GM19025 (cell line): Measurements from ENCODE around the gene STIM2.
"Not testable (repeated sequence)": the region's sequence is repeated elsewhere in the genome, so short reads cannot be mapped to it uniquely, and the experiment has no call there.

ENCODE experiments used
- ATAC-seq: cut with Tn5 transposase; IDR thresholded peaks from one replicate; pipeline ENCODE4 v1.9.1; 2021; ENCODE audit warnings: mild to moderate bottlenecking, low read depth, moderate library complexity; ENCODE audit not compliant: unreplicated experiment

The STIM2 gene

GRCh38 chr4:26860157-26860921, at the start of gene STIM2:
TSS of gene STIM2 (plus strand) at chr4:26860841.
- ATAC-seq, result peak; percentile 57

- ATAC-seq, result not testable (repeated sequence)
These were observed 49.1 kb upstream of the STIM2 start for GRCh38 chr4:26811571-26811970.

DNA sequence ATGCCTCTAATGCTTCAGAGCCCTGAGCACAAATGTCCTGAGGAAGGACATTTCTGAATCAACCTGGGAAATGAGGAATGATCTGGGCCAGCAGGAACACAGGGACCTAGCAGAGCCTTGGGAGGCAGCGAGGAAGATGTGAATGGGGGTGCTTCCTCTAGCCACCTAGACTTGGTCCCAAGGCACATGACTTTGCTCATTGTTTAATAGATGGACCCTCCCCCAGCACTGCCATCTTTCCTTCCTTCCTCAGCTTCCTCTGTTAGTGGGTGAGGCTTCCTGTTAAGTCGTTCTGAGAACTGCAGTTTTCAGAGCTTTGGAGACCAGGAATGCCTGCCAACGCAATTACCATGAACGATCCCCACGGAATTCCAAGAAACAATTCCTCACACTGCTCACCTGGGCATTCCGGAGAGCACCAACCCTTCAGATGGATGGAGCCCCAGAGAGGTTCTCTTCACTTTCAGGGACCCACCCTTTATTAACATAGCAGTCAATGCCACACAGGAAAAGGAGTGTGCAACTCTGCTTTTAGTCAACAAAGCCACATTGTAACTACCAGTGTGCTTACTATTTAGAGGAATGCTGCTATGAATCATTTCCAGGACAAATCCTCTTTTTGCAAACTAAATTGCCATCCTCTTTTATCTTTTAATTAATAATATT, 48.5 kb upstream of the STIM2 start:
- ATAC-seq, result no peak

- ATAC-seq, result no peak
These were observed 46.9 kb upstream of the STIM2 start for GRCh38 chr4:26813698-26814097.

GRCh38 chr4:26815199-26815598, 45.4 kb upstream of the STIM2 start:
- ATAC-seq, result no peak

DNA sequence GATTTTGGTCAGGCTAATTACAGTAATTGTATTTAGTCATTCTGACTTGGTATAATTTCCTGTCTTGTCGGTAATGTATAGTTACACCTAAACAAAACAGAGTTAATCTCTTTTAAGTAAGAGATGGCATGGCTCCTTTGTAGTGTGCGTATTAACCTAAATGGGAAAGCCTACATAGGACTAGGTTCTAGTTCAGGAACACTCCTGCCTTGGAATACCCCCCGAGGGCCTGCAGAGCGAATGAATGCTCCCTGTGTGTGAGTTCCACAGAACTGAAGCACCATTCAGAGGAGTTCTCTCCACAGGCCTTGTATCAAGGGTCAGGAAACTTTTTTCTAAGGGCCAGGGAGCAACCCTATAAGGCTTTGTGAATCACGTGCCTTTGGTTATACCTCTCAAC, 44.9 kb upstream of the STIM2 start:
- no peak for ATAC-seq

- no peak for ATAC-seq
These were observed 41.6 kb upstream of the STIM2 start for GRCh38 chr4:26819026-26819425.

DNA sequence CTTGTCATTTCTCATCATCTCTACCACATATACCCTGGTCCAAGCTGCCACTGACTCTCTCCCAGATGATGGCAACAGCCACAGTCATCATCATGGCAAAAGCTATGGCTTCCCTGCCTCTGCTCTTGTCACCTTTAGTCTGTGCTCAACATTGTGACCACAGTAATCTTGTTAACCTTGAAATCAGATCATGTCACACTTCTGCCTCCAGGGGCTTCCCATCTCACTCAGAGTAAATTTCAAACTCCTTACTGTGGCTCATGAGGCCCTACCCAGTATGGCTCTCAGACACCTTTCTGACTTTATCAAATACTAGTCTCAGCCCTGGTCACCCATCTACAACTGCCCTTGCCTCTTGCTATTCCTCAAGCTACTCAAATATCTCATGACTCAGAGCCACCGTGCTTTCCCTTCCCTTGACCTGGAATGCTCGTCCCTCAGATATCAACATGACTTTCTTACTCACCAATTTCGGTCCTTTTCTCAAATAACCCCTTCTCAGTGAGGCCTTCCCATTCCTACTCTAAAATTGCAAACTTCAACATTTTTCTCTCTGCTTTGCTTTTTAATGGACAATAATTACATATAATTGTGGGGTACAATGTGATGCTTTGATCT, 41.1 kb upstream of the STIM2 start:
- no peak for ATAC-seq

- no peak for ATAC-seq
These were observed 40.3 kb upstream of the STIM2 start for GRCh38 chr4:26820346-26820745.

GRCh38 chr4:26821031-26821430, 39.6 kb upstream of the STIM2 start:
- no peak for ATAC-seq

DNA sequence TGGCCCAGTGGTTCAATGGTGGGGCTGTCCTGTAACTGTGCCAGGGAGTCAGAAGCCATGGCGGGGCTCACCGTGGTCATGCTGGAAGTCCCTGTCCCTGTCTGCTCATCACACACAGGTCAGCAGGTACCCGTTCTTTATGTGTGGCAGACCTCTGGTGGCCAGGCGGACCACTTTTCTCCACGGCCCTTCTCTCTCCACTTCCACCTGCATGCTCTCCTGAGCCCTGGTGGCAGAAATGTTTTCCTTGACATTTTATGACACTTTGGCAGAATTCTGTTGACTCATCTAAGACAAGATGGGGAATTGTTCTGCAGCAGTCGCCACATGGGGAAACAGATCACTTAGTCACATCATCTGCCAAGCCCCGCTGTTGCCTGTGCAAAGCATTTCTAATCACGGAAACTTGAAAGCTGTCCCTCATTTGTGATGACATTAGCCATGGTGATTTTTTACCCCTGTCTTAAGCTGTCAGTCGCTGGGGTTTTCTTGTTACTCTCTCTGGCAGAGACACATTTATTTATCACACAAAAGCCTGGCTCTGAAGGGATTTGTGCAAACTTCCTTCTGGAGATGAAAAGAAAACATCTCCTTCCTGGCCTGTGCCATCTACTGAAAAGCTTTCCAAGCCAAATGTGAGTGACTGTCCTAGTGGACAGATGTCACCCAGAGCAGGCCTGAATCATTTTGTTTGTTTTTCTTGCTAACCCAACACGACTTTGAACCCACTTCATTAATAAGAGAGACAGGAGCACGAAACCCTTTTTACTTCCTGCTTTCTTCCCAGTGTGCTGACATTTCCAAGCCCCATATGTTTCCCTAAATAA, 38.8 kb upstream of the STIM2 start:
- ATAC-seq, result no peak

DNA sequence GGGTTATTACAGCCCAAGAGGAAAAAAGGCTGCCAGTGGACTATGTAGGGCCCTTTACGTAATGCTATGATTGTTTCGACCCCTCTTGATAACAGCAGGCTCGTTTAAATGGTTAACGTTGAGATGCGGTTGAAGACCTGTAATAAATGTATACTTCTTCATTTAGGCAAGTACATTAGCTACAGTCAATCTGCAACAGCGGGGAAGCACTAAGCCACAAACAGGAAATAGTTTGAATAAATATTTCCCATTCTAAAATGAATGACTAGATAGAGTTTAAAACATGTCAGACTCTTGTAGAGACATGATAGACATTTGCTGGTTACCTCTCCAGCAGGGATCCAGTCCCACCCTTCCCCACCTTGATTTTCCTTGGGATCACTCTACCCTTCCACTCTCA, 38.1 kb upstream of the STIM2 start:
- ATAC-seq, result peak; percentile 62

- not testable (repeated sequence) for ATAC-seq
These were observed 37.7 kb upstream of the STIM2 start for GRCh38 chr4:26822974-26823373.

DNA sequence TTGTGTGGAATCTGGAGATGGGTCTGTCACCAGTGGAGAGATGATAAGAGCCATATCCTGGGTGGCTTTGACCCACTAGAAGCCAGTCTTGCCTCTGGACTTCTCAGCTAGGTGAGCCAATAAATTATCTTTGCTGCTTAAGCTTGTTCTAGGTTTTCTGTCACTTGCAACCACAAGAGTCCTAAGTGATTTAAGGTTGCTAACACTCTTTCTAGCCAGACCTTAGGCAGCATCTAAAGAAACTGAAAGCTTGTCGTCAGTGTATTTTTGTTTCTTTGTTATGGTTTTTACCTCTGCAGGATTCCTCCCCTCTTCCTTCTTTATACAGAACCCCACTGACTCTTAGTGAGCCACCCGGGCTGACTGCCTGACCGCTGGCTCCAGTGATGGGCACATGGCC, 37.1 kb upstream of the STIM2 start:
- no peak for ATAC-seq

DNA sequence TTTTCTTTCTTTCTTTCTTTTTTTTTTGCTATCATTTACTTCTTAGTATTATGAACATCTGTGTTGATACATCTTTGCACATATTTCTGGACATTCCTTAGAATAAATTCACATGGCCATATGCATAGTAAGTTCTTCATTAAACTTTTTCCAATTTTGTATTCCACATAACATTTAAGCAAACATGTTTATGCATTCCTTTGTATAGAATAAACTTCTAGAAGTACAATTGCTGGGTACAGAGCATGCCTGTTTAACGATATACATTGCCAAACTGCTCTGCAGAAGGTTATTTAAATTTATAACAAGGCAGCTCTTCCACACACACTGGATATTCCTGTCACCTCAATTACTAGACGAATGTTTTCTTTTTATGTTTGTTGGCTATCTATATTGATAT, 36.0 kb upstream of the STIM2 start:
- no peak for ATAC-seq

GRCh38 chr4:26826721-26827120, 33.9 kb upstream of the STIM2 start:
- ATAC-seq, result peak; percentile 68

GRCh38 chr4:26827336-26827735, 33.3 kb upstream of the STIM2 start:
- ATAC-seq, result not testable (repeated sequence)

GRCh38 chr4:26827798-26828197, 32.8 kb upstream of the STIM2 start:
- no peak for ATAC-seq

- ATAC-seq, result no peak
These were observed 31.6 kb upstream of the STIM2 start for GRCh38 chr4:26829018-26829417.

- no peak for ATAC-seq
These were observed 30.6 kb upstream of the STIM2 start for GRCh38 chr4:26830033-26830432.

- no peak for ATAC-seq
These were observed 29.9 kb upstream of the STIM2 start for GRCh38 chr4:26830701-26831100.
